Keratinocyte (primary cell): ENCODE data around the gene FMOD. TPM values are rescaled to one million over a fixed set of nuclear protein-coding genes. Genes with fewer than 3 reads are reported as not detected.

Source experiments
- DNase-seq: peaks from one replicate; pipeline ENCODE4 v3.0.0-alpha.2; 2011; ENCODE audit warnings: low read depth, missing footprints, low spot score
- FAIRE-seq: peaks from 2 replicates; lab custom pipeline; 2011; peaks lifted over from hg19 to GRCh38; lab: Jason Lieb, UNC
- H2AFZ ChIP-seq: 2 replicates; pipeline ENCODE4 v1.6.0; 2012; ENCODE audit warnings: low read length, control low read depth, inconsistent platforms; ENCODE audit not compliant: control insufficient read depth
- H3K27ac ChIP-seq: 2 replicates; pipeline ENCODE4 v1.5.1; 2011; ENCODE audit warnings: low read length; ENCODE audit not compliant: control insufficient read depth, insufficient read depth
- H3K27me3 ChIP-seq: 3 replicates; pipeline ENCODE4 v1.6.0; 2011; ENCODE audit warnings: low read length; ENCODE audit not compliant: control insufficient read depth, insufficient read depth; ENCODE audit errors: extremely low read depth
- H3K36me3 ChIP-seq, 2 experiments: 2 replicates in 1 of 2; 3 replicates in 1 of 2; pipeline ENCODE4 v1.5.1; 2011; ENCODE audit warnings: low read length in 2 of 2, mild to moderate bottlenecking in 1 of 2; ENCODE audit not compliant: control insufficient read depth in 2 of 2, insufficient read depth in 2 of 2; ENCODE audit errors: extremely low read depth in 1 of 2
- H3K4me1 ChIP-seq: 3 replicates; pipeline ENCODE4 v1.5.1; 2011; ENCODE audit warnings: low read length; ENCODE audit not compliant: control insufficient read depth, insufficient read depth; ENCODE audit errors: extremely low read depth
- H3K4me2 ChIP-seq: 3 replicates; pipeline ENCODE4 v1.6.0; 2011; ENCODE audit warnings: low read depth, low read length; ENCODE audit not compliant: control insufficient read depth, insufficient read depth; ENCODE audit errors: extremely low read depth
- H3K4me3 ChIP-seq, 3 experiments: fragments of 200-600 bp in 1 of 3; sonication (generic) in 1 of 3; 2 replicates in 2 of 3; 3 replicates in 1 of 3; pipeline ENCODE4 v1.5.1; 2011 to 2016; ENCODE audit warnings: low read length in 3 of 3, mild to moderate bottlenecking in 3 of 3, control low read depth in 2 of 3, inconsistent platforms in 1 of 3, low read depth in 1 of 3, mixed read lengths in 1 of 3, mixed run types in 1 of 3, moderate library complexity in 1 of 3; ENCODE audit not compliant: control insufficient read depth in 2 of 3, insufficient read depth in 2 of 3; ENCODE audit errors: extremely low read depth in 1 of 3
- H3K79me2 ChIP-seq: 2 replicates; pipeline ENCODE4 v1.6.0; 2012; ENCODE audit warnings: low read length; ENCODE audit not compliant: control insufficient read depth, insufficient read depth
- H3K9ac ChIP-seq: 3 replicates; pipeline ENCODE4 v1.6.0; 2011; ENCODE audit warnings: low read length; ENCODE audit not compliant: control insufficient read depth, insufficient read depth; ENCODE audit errors: extremely low read depth
- H3K9me1 ChIP-seq: 3 replicates; pipeline ENCODE4 v1.6.0; 2011; ENCODE audit warnings: low read length; ENCODE audit not compliant: control insufficient read depth, insufficient read depth; ENCODE audit errors: extremely low read depth
- H3K9me3 ChIP-seq: 2 replicates; pipeline ENCODE4 v1.5.1; 2012; ENCODE audit warnings: low read depth, low read length; ENCODE audit not compliant: control insufficient read depth
- H4K20me1 ChIP-seq: 3 replicates; pipeline ENCODE4 v1.6.0; 2011; ENCODE audit warnings: low read length; ENCODE audit not compliant: control insufficient read depth, insufficient read depth; ENCODE audit errors: extremely low read depth
- EZH2 ChIP-seq: IDR thresholded peaks from one replicate; pipeline ENCODE4 v1.6.1; 2012; ENCODE audit warnings: inconsistent platforms, mild to moderate bottlenecking, low read length, moderate library complexity
- dilution Hi-C: fragments of 300-500 bp; cut with MboI; formaldehyde crosslinking; loops from one replicate; pipeline ENCODE4 v1.7.0; 2020; ENCODE audit warnings: low sequenced_read_pairs; ENCODE audit not compliant: extremely low pct_ligation_motif_present
- polyA plus RNA-seq, 5 experiments: library from polyadenylated mRNA; depleted of rRNA in 3 of 5; stranded (reverse) in 3 of 5; stranded (forward) in 1 of 5; unstranded in 1 of 5; fragments of >200 nt; gene quantifications; 1 replicate in 1 of 5; 2 replicates in 3 of 5; 3 replicates in 1 of 5; pipeline versions ENCODE4 v1.2.1 to v1.2.3, GENCODE V29; 2011 to 2012; ENCODE audit warnings: missing spikeins in 2 of 5, low read depth in 1 of 5, low replicate concordance in 1 of 5
- TF ChIP-seq, protein P1 (sequence below), 3 experiments: IDR thresholded peaks in 1 of 3; conservative IDR thresholded peaks in 1 of 3; optimal IDR thresholded peaks in 1 of 3; 2 replicates in 2 of 3; 3 replicates in 1 of 3; pipeline versions ENCODE3 to v1.5.1; 2011; ENCODE audit warnings: low read length in 3 of 3, mild to moderate bottlenecking in 3 of 3, moderate library complexity in 2 of 3, control low read depth in 1 of 3, inconsistent platforms in 1 of 3; ENCODE audit not compliant: insufficient read depth in 2 of 3; ENCODE audit errors: extremely low read depth in 1 of 3

FMOD gene
- polyA plus RNA-seq, 1 donor (not counting 4 experiments of a cell fraction or from before 2014, with no cell fraction given), result 0.47 TPM

DNA sequence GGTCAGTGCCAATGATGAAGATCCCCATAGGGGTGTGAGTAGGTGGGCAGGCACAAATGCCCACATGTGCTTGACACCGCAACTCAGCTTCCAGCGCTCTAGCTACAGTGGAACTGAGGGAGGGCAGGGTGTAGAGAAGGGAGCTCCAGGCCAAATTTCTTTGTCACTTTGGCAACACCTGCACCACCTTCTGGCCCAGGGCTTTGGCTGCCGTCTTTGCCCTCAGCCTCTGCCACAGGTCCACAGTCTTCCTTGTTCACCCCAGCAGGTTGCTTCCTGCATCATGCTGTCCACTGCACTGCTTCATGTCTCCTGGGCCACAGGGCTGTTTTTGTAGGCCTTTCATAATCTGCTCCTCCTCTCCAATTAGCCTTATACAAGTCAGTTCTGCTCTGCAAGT is 20.4 kb upstream of the FMOD start:
- H3K9ac ChIP-seq, result no peak overlapping the region
- no peaks in the 10 kb centered on the region for H3K9me1 ChIP-seq
- no peak for DNase-seq
- H3K4me1 ChIP-seq, result peaks cover 7% of the 10 kb centered on the region
- no peak overlapping the region for H3K4me3 ChIP-seq
- no peak overlapping the region for H2AFZ ChIP-seq
- TF ChIP-seq, protein P1, sequence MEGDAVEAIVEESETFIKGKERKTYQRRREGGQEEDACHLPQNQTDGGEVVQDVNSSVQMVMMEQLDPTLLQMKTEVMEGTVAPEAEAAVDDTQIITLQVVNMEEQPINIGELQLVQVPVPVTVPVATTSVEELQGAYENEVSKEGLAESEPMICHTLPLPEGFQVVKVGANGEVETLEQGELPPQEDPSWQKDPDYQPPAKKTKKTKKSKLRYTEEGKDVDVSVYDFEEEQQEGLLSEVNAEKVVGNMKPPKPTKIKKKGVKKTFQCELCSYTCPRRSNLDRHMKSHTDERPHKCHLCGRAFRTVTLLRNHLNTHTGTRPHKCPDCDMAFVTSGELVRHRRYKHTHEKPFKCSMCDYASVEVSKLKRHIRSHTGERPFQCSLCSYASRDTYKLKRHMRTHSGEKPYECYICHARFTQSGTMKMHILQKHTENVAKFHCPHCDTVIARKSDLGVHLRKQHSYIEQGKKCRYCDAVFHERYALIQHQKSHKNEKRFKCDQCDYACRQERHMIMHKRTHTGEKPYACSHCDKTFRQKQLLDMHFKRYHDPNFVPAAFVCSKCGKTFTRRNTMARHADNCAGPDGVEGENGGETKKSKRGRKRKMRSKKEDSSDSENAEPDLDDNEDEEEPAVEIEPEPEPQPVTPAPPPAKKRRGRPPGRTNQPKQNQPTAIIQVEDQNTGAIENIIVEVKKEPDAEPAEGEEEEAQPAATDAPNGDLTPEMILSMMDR (optimal IDR thresholded peaks at IDR 0.05 in 1 of 3, IDR thresholded peaks at IDR 0.05 in 1 of 3, conservative IDR thresholded peaks at IDR 0.05 in 1 of 3; ENCODE audit: extremely low read depth in 1 of 3, insufficient read depth in 2 of 3, low read length in 3 of 3), result no peak
- TF ChIP-seq EZH2, result no peak
- H3K27me3 ChIP-seq, result peaks cover 6% of the 10 kb centered on the region
- H3K79me2 ChIP-seq, result no peaks in the 10 kb centered on the region
- dilution Hi-C loops, result loop anchor here (25.0 kb wide), 1 partner anchor 91 kb away; no protein-coding TSS in a partner anchor
- no peaks in the 10 kb centered on the region for H3K36me3 ChIP-seq
- FAIRE-seq, result no peak
- no peaks in the 10 kb centered on the region for H4K20me1 ChIP-seq
- H3K27ac ChIP-seq, result no peak overlapping the region
- H3K9me3 ChIP-seq, result no peaks in the 10 kb centered on the region
- H3K4me2 ChIP-seq, result no peak overlapping the region

DNA sequence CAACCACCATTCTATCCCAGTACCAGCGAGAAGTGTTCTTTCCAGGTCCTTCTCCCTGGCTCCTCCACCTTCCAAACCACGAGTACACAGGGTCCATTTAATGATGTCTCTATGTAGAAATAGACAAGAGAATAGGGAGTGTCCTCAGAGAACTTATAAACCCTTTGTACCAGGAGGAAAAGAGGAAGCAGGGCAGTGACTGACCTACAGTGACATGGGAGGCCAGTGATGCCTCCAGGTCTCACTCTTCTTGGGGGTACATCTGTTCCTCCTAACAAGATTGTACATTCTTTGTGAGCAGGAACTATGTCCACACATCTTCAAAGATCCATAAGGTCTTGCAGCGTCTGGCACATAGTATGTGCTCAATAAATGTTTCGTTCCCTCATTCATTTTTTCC is 18.7 kb upstream of the FMOD start:
- no peak overlapping the region for H3K9ac ChIP-seq
- no peak overlapping the region for H2AFZ ChIP-seq
- TF ChIP-seq EZH2, result no peak
- TF ChIP-seq, protein P1 (optimal IDR thresholded peaks at IDR 0.05 in 1 of 3, IDR thresholded peaks at IDR 0.05 in 1 of 3, conservative IDR thresholded peaks at IDR 0.05 in 1 of 3; ENCODE audit: extremely low read depth in 1 of 3, insufficient read depth in 2 of 3, low read length in 3 of 3), result no peak
- no peak overlapping the region for H3K27ac ChIP-seq
- no peaks in the 10 kb centered on the region for H4K20me1 ChIP-seq
- FAIRE-seq, result no peak
- peaks cover 7% of the 10 kb centered on the region for H3K4me1 ChIP-seq
- no peak overlapping the region for H3K4me2 ChIP-seq
- H3K27me3 ChIP-seq, result peaks cover 15% of the 10 kb centered on the region
- H3K79me2 ChIP-seq, result no peaks in the 10 kb centered on the region
- no peaks in the 10 kb centered on the region for H3K36me3 ChIP-seq
- dilution Hi-C loops, result loop anchor here (25.0 kb wide), 1 partner anchor 93 kb away; no protein-coding TSS in a partner anchor
- no peak overlapping the region for H3K4me3 ChIP-seq
- no peak for DNase-seq
- H3K9me1 ChIP-seq, result no peaks in the 10 kb centered on the region
- H3K9me3 ChIP-seq, result no peaks in the 10 kb centered on the region
